Lung microvascular endothelial cell (primary cell): Measurements from ENCODE around the gene ANXA7. TPM values are rescaled to one million over a fixed set of nuclear protein-coding genes. Genes with fewer than 3 reads are reported as not detected.
"Not testable (repeated sequence)": the region's sequence is repeated elsewhere in the genome, so short reads cannot be mapped to it uniquely, and the experiment has no call there.

ENCODE experiments used
- DNase-seq, 2 donors: peaks; one replicate each; pipeline versions ENCODE4 v3.0.0 to v3.0.0-alpha.2; 2010; ENCODE audit warnings: low read depth in 2 of 2
- total RNA-seq: library from RNA; depleted of rRNA; stranded (reverse); fragments of >200 nt; gene quantifications from 2 replicates; pipeline ENCODE4 v1.2.1, GENCODE V29; 2014

Gene ANXA7
- total RNA-seq, 1 donor from 2014 or later: 71.2 TPM

DNA sequence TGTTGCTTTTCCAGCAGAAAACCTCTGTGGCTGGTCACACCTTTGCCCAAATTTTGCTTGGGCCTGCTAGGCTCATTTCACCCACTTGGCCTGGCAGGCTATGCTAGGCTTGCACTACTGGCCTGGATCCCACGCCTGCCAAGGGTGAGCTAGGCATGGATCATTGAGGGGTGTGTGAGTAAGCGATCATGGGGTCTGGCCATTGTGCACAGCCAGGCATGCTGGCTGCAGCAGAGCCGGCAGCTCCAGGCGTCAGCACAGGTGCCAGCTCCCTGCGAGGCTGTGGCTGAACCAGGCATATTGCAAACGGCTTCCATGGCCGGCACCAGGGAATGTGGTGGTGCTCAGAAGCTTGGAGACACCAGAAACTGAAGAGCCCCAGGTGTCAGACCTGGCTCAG lies 74.4 kb downstream of the ANXA7 start:
- no peak for DNase-seq

DNA sequence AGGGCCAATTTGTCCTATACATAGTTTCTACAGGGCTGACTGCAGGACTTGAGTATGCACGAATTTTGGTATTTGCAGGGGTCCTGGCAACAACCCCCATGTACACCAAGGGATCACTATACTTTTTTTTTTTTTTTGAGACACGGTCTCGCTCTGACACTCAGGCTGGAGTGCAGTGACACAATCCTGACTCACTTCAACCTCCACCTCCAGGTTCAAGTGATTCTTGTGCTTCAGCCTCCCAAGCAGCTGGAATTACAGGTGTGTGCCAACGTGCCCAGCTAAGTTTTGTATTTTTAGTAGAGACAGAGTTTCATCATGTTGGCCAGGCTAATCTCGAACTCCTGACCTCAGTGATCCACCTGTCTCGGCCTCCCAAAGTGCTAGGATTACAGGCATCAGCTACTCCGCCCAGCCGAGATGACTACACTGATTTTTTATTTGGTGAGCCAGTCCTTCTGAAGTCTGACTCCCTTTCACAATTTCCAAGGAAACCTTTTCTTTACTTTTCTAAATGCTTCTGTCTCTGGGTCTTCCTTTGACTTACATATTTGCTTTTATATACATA lies 75.0 kb downstream of the ANXA7 start:
- DNase-seq: no peak

DNA sequence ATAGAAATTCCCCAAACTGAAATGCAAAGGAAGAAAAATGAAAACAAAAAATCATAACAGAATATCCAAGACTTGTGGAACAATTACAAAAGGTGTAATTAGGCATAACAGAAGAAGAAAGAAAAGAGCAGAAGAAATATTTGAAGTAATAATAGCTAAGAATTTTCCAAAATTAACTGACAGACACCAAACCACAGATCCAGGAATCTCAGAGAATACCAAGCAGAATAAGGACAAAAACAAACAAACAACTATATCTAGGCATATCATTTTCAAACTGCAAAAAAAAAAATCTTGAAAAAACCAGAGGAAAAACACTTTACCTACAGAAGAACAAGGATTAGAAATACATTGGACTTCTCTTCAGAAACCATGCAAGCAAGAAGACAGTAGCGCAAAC lies 80.7 kb downstream of the ANXA7 start:
- DNase-seq: no peak

- no peak for DNase-seq
Measured at GRCh38 chr10:73332379-73332778, 81.5 kb downstream of the ANXA7 start.

DNA sequence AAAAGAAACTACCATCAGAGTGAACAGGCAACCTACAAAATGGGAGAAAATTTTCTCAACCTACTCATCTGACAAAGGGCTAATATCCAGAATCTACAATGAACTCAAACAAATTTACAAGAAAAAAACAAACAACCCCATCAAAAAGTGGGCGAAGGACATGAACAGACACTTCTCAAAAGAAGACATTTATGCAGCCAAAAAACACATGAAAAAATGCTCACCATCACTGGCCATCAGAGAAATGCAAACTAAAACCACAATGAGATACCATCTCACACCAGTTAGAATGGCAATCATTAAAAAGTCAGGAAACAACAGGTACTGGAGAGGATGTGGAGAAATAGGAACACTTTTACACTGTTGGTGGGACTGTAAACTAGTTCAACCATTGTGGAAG lies 85.3 kb downstream of the ANXA7 start:
- not testable (repeated sequence) for DNase-seq

DNA sequence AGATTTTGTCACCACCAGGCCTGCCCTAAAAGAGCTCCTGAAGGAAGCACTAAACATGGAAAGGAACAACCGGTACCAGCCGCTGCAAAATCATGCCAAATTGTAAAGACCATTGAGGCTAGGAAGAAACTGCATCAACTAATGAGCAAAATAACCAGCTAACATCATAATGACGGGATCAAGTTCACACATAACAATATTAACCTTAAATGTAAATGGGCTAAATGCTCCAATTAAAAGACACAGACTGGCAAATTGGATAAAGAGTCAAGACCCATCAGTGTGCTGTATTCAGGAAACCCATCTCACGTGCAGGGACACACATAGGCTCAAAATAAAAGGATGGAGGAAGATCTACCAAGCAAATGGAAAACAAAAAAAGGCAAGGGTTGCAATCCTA lies 88.6 kb downstream of the ANXA7 start:
- not testable (repeated sequence) for DNase-seq

Other genes starting within 250 kb of the ANXA7 start
- 15.7 and 19.4 TPM in 2 replicates for gene ECD, start 246.1 kb downstream of the ANXA7 start, total RNA-seq
- 15.5 and 26.8 TPM in 2 replicates for gene FAM149B1, start 245.9 kb downstream of the ANXA7 start, total RNA-seq
- gene DNAJC9, start 166.8 kb downstream of the ANXA7 start, total RNA-seq: 18.1 and 22.7 TPM in 2 replicates
- 52.1 and 53.0 TPM in 2 replicates for gene MRPS16, start 161.4 kb downstream of the ANXA7 start, total RNA-seq
- under 0.01 and 0.20 TPM in 2 replicates for gene CFAP70, start 55.2 kb downstream of the ANXA7 start, total RNA-seq
- 0.22 and 0.60 TPM in 2 replicates for gene MSS51, start 19.5 kb upstream of the ANXA7 start, total RNA-seq
- 6.3 and 7.9 TPM in 2 replicates for gene PPP3CB, start 82.0 kb upstream of the ANXA7 start, total RNA-seq
- 3.4 and 7.2 TPM in 2 replicates for gene USP54, start 177.3 kb upstream of the ANXA7 start, total RNA-seq
- not detected in 2 replicates for gene MYOZ1, start 227.4 kb upstream of the ANXA7 start, total RNA-seq
- not detected in 2 replicates for gene SYNPO2L, start 242.0 kb upstream of the ANXA7 start, total RNA-seq